Testis (tissue), 2 donors: ENCODE results near the gene CFAP58.

Source experiments
- CTCF ChIP-seq, 3 experiments: fragments of 450-650 bp in 2 of 3; fragments of 200-600 bp in 1 of 3; sonication (generic) in 1 of 3; IDR thresholded peaks; one replicate each; pipeline ENCODE4 v1.5.1; 2016 to 2019; ENCODE audit warnings: antibody characterized with exemption in 3 of 3, mild to moderate bottlenecking in 2 of 3, moderate library complexity in 1 of 3
- POLR2A ChIP-seq: fragments of 450-650 bp; IDR thresholded peaks from one replicate; pipeline ENCODE4 v1.6.1; 2017; ENCODE audit warnings: antibody characterized with exemption, mild to moderate bottlenecking, moderate library complexity

- TF ChIP-seq CTCF (IDR thresholded peaks at IDR 0.05) (no peak), POLR2A (no peak)
Observed at GRCh38 chr10:104424719-104425118, 71.1 kb downstream of the CFAP58 start.
